GM21825 (cell line): Measurements from ENCODE around the gene RXRG.

Experiments used
- ATAC-seq: cut with Tn5 transposase; IDR thresholded peaks from one replicate; pipeline ENCODE4 v1.9.1; 2021; ENCODE audit warnings: mild to moderate bottlenecking, moderate library complexity; ENCODE audit not compliant: unreplicated experiment

RXRG gene

GRCh38 chr1:165371588-165372225 is 73.2 kb downstream of the RXRG start:
- ATAC-seq: no peak

- ATAC-seq: no peak
Measured at GRCh38 chr1:165369255-165369848, 75.6 kb downstream of the RXRG start.

DNA sequence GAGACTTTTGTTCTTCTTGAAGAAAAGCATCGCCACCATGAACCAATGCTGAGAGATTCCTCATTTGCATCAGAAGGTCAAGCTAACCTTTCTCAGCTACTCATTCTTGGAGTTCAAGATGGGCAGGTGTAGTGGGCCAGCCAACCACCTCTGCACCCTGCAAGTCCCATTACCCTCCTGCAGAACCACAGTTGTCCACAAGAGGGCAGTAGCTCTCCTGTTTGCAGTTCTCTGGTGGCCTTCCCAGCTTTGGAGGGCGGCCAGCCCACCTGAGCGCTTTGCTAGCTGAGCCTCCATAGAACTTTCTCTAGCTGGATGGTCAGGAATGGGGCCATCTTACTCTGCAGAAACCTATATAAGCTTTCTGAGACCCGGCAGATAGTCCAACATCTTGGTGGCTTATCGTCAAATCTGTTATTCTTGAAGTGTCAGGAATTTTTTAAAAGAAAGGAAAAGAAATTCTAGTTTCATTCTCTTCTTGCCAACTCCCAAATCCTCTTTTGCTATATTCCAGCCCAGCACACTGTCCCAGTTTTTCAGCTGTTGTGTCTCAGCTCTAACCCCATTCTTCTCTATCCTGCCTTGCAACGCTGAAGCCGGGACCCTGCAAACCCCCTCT is 77.4 kb downstream of the RXRG start:
- no peak for ATAC-seq

DNA sequence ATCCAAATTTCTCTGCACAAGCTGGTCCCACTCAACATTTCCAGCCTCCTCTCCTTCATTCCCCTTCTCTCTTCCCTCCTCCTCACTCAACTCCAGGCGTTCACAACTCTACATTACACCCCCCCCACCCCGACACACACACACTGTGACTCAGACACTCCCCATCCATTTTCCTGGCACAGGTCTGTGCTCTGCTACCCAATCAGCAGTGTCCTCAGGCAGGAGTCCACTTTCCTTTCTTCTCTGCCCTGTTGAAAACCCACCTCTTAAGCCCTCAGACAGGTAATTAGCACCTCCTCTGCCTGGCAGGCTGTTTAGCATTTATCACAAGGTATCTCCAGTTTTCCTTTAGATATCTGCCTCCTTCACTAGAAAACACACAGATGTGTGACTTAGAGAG is 79.6 kb downstream of the RXRG start:
- ATAC-seq: no peak

DNA sequence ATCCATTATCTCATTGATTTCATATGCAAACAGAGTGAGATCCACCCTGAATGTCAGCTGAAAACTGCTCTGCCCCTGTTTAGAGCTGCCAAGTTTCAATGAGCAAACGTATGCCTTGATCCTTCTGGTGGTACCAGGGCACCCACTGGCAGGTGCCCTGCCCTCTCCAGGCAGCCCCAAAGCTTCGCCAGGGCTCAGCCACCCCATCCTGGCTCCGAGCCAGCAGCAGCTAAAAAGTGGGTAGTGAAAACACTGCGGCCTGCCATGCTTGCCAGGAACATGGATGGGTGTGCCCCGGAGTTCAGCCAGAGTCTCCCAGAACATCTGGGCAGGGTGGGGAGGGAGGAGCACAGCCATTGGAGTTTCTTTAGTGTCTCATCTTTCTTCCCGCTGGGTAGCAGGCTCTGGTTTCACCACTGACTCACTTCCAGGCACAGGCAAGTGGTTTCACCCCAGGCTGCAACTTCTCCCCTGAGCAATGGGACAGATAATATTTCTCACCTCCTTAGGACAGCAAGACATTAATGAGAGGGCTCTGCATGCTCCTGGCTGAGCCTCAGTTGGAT is 80.3 kb downstream of the RXRG start:
- ATAC-seq: no peak

DNA sequence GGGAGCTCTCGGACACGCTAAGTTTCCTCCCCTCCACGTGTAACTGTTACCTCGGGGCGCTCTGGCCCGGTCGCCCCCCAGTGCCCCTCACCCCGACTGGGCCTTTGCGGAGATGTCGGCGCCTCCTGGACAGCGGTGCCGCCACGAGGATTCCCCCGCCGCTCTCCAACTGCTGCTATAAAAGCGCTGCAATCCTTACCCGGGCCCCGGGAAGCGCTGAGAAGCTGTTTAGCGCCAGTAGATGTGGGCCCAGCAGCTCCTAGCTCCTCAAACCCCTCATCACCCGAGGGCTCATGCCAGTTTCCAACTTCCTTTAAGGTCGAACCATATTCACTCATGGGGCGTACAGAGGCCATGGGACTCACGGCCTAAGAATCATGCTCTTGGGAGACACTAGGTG is 88.0 kb downstream of the RXRG start:
- no peak for ATAC-seq

DNA sequence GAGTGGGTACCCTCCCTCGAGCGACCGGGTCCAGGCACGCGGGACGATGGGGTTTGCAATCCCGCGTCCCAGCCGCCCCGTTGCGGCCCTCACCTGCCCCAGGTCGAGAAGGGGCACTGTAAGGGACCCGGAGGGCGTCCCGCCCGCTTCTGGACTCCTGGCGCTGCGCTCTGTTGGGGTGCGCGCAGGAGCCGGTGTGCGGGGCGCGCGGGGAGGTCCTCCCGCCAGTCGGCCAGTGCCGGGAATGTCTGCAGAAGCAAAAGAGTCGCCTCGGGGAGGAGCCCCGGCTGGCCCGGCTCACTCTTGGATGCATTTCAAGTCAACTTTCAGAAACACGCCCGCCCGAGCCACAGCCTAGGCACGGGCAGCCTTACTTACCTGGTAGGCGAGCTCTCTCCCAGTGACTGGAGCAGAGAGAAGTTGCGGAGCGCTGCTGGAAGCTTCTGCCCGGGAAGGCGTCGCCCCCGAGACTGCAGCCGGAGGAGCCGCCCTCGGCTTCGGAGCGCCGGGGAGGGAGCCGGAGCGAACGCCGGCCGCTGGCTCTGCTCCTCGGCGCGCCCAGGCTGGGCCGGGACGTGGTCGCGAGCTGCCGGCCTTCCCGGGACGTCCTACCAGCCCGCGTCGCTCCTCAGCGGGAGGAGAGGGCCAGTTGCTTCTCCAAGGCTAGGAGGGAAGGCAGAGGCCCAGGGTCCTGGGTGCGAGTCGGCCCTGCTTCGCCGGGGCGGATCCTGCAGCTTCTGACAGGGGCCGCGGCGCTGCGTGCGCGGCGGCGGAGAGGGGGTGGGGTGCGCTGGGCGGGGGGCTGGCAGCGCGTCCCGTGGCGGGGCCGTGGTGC is 88.7 kb downstream of the RXRG start, which contains the start of gene LMX1A:
TSS of gene LMX1A (minus strand) at position 739 of the 835 bp plus-strand sequence. CDS start 1,156 bp downstream, outside the sequence.
- ATAC-seq: no peak

DNA sequence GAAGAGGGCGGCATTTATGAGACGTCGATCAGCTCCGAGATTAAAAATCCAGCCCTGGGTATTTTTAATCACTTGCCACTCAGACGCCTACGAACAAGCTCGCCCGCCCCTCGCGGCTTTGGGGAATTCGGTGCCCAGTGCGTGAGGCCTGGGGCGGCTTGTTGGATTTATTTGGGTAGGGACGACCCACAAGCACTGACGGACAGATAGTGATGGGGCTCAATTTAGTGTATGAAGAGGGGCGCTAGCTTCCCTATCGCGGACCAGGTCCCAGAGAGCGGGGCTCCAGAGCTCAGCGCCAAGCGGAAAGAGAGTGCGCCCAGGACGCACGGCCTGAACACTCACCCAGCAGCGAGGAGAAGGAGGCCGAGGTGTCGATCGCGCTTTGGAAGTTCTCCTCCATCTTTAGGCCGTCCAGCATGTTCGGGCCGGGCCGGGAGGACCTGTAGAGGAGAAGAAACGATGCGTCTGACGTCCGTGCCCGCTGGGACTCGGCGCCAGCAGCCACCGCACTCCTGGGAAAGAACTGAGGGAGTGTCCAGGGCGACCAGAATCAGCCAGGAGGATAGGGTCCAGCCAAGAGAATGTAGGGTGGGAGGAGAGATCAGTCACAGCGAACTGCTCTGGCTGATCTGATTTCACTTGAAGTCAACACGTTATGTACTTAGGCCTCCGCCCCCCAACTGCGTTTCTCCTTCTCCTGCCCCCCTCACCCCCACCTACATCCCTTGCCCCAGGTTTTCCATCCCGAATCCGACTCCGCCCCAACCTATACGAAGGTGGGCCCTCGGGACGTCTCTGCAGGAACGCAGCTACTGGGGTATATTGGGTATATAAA is 89.6 kb downstream of the RXRG start:
- ATAC-seq: no peak

- ATAC-seq: no peak
Measured at GRCh38 chr1:165354739-165355138, 90.2 kb downstream of the RXRG start.

DNA sequence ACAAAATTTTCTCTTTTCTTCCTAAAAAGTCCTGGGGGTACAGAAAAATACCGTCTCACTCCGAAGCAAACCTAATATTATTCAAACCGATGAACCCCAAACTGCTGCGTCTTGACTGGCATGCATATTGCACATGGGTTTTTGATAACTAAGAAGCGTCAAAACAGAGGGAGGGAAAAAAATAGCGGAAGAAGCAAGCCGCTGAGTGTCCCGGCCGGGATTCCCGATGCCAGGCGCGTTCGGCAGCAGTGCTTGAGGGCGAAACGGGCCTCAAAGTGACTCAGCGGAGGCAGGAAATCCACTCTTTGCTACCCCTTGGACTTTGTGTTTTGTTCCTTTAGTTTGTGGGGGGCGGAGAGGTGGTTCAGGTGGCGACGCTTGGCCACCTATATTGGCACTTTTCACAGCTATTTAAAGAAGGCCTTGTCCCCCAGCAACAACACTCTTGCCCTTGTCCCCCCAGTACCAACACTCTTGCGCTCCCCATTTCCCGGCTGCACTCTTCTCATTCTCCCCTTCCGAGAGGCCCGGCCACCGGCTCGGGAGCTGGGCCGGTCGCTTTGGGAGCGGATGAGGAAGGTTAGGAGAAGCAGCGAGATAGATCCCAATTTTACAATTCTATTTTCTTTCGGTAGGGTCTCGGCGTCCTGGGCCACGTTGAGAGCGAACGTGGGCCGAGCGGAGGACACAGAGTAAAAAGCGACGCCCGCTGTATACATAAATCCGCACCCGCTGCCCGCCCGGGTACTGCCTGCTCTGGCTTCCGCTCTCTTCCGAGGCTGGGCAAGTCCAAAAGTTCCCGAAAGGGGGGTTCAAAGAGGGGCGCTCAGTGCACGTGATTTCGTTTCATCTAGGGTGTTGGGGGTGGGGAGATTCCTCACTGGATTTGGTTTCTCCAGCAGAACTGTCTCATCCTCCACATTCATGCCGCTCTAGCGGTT is 90.9 kb downstream of the RXRG start:
- ATAC-seq: no peak

- no peak for ATAC-seq
Measured at GRCh38 chr1:165352442-165353293, 92.3 kb downstream of the RXRG start.

DNA sequence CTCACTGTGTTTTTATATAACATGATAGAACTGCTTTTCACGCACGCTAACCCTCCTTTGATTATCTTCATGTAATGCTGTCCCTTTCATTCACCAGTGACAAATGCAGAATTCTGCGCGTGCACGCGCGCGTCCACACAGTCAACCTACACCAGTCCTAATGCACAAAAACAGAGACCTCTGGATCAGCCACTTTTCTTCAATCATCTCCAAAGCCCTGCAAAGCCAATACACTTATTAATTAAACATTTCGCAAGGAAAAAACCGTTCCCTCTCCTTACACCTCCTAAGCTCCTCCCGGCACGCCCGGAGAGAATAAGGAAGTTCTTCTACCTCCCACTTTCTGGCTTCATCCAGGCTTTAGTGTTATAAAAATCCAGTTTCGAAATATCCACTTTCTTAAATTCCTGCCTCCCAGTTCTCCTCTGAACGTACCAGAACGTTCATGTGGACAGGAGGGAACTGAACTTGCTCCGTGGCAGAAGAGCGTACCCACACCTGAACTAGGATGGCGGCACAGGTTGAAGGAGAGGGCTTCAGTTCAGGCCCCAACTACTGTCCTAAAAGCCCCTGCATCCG is 93.0 kb downstream of the RXRG start:
- no peak for ATAC-seq
